AG04449 (cell line): ENCODE data around the gene OR2AG2.

Source experiments
- CTCF ChIA-PET: fragments of 350-600 bp; formaldehyde crosslinking; extraction: SDS; loops from one replicate; lab custom pipeline; 2021; ENCODE audit warnings: antibody characterized with exemption; lab: Yijun Ruan, JAX
- POLR2A ChIA-PET: fragments of 400-600, 350-600 bp; formaldehyde crosslinking; extraction: SDS; loops from one replicate; lab custom pipeline; 2020; ENCODE audit warnings: antibody characterized with exemption, inconsistent platforms; lab: Yijun Ruan, JAX
- DNase-seq: peaks from one replicate; pipeline ENCODE4 v3.0.0-alpha.2; 2010; ENCODE audit warnings: low read depth, low spot score
- H3K4me3 ChIP-seq: 2 replicates; pipeline ENCODE4 v1.5.1; 2011; ENCODE audit warnings: low read depth, mild to moderate bottlenecking, control low read depth, low read length
- CTCF ChIP-seq: IDR thresholded peaks from one replicate; pipeline ENCODE4 v1.5.1; 2011; ENCODE audit warnings: mild to moderate bottlenecking, moderate library complexity, low read length, control low read depth, inconsistent platforms; ENCODE audit not compliant: insufficient read depth; ENCODE audit errors: missing control alignments

The OR2AG2 gene

DNA sequence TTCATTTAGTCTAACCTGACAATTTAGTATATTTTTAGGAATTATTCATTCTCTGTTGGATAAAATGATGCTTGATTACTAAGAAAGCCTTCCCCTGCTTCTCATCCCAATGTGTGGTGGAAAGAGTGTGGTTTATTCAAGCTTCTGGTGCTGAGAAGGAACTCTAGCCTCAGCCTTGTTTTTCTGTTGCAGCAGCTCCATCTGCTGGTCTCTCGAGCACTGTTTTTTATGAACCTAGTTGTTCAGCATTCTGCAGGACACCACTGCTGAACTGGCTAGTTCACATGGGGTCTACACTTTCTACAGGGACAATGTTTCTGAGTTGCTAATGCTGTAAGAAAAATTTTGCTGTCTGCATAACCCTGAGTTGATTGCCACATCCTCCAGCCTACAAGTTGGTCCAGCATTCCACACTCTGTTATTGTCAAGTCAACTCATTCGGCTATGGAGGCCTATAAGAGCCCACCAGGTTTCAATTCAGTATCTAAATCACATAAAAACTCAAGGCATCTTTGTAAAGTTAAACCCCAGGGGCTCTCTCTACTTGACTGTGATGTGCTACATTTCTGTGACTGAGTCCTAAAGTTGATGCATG is 14.3 kb downstream of the OR2AG2 start:
- TF ChIP-seq CTCF, result peak; percentile 62
- POLR2A ChIA-PET, result no interaction called here
- CTCF ChIA-PET, result interaction anchor here (0.6 to 7.2 kb wide), 13 partner anchors 9 to 379 kb away, joined by 3 to 71 read pairs (median 3); partner anchors contain the start of genes NLRP14, OR2AG2 and ZNF214
- DNase-seq, result peak; percentile 12
- no peak overlapping the region for H3K4me3 ChIP-seq

- CTCF ChIA-PET, result interaction anchor here (0.6 to 12.0 kb wide), 20 partner anchors 9 to 611 kb away, joined by 3 to 141 read pairs (median 4); no protein-coding TSS in a partner anchor
- POLR2A ChIA-PET, result no interaction called here
- DNase-seq, result no peak
- H3K4me3 ChIP-seq, result no peak overlapping the region
- TF ChIP-seq CTCF, result no peak
These were observed 15.8 kb downstream of the OR2AG2 start for GRCh38 chr11:6755953-6756347.

DNA sequence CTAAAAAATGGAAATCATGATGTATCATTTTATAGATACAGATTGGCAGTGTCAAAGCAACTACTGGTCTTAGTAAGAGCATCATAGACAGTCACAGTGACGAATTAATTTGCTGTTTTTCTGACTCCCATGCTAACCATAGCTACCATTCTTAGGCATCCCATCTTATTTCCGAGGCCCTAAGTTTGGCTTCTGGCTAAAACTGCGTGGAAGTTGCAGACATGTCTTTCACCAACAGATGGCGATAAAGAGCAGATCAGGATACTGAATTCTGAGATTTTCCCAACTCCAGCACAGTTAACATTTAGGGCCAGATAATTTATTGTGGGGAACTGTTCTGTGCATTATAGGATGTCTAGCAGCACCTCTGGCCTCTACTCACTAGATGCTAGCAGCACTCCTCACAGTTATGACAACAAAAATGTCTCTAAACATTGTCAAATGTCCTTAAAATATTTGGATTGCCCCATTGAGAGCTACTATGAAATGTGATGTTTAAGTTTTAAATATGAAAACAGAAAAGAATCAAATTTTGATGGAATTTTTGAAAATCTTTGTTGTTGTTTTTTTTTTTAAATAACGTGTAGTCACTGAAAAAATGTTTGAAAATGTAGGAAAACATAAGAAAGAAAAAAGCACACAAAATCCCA is 16.3 kb downstream of the OR2AG2 start:
- no peak overlapping the region for H3K4me3 ChIP-seq
- POLR2A ChIA-PET, result no interaction called here
- peak; percentile 77 for TF ChIP-seq CTCF
- DNase-seq, result no peak
- CTCF ChIA-PET, result interaction anchor here (0.6 to 12.0 kb wide), 31 partner anchors 8 to 611 kb away, joined by 3 to 141 read pairs (median 4); partner anchors contain the start of gene OR2AG1

DNA sequence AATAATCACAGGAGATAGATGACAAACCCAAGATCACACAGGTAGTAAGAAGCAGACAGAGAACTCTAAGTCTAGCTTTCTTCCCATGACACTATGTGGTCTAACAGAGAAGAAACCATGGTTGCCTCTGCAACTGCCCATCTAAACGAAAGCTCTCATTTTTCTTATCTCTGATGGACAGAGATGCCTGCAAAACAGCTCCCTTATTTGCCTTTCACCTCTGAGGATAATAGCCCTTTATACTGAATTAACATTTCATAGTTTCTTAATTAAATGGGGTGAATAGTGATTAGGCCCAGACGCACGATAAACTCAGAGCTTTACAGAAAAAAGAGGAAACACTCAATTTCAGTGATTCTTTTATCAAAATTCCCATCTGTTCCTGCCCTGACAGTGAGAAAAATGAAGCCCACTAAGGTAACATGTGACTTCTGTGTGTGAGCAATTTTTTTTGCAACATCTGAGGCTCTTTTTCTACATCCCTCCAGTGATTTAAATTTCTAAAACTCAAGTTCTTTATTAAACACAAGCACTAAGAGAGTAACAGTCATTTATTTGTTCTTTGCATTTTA is 24.6 kb downstream of the OR2AG2 start:
- POLR2A ChIA-PET, result no interaction called here
- no peak for TF ChIP-seq CTCF
- CTCF ChIA-PET, result interaction anchor here (1.1 to 12.0 kb wide), 5 partner anchors 9 to 46 kb away, joined by 3 to 141 read pairs (median 3); no protein-coding TSS in a partner anchor
- no peak for DNase-seq
- H3K4me3 ChIP-seq, result no peak overlapping the region

DNA sequence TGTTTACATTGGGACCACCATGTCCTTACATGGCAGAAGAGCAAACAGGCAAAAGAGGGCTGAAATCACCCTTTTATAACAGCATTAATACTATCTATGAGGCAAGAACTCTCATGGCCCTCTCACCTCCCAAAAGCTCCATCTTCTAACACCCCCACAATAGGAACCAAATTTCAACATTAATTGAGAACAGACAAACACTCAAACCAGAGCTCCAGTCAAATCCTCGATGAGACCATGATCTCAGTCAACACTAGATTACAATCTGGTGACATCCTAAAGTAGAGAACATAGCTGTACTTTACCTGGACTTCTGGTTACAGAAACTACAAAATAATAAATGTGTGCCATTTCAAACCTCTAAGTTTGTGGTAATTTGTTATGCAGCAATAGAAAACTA is 25.1 kb downstream of the OR2AG2 start:
- POLR2A ChIA-PET, result no interaction called here
- no peak for TF ChIP-seq CTCF
- CTCF ChIA-PET, result interaction anchor here (1.1 to 12.0 kb wide), 5 partner anchors 9 to 46 kb away, joined by 3 to 141 read pairs (median 3); no protein-coding TSS in a partner anchor

More for the DNA sequence above, 25.1 kb downstream of the OR2AG2 start:
- no peak overlapping the region for H3K4me3 ChIP-seq
- no peak for DNase-seq
